GM12878 (cell line): ENCODE data around the gene PDE11A. TPM values are rescaled to one million over a fixed set of nuclear protein-coding genes. Genes with fewer than 3 reads are reported as not detected.

ENCODE experiments used
- ATAC-seq: fragments of 200-7000 bp; cut with Tn5 transposase; 3 replicates; pipeline ENCODE4 v1.9.1; 2020; ENCODE audit warnings: mild to moderate bottlenecking, moderate library complexity
- BruUV-seq: library from RNA; stranded (reverse); fragments of 400-500 nt; replicated peaks from 2 replicates; lab custom pipeline; 2021; lab: Mats Ljungman, UMichigan
- CTCF ChIA-PET: fragments of 300-600 bp; sonication (Branson Sonifier 250); formaldehyde crosslinking; extraction: SDS; loops from one replicate; lab custom pipeline; 2021; ENCODE audit warnings: inconsistent platforms; lab: Yijun Ruan, JAX
- POLR2A ChIA-PET: fragments of 350-600 bp; formaldehyde crosslinking; extraction: SDS; loops from one replicate; lab custom pipeline; 2021; ENCODE audit warnings: inconsistent platforms; lab: Charles Lee
- RAD21 ChIA-PET: fragments of 300-600 bp; sonication (Branson Sonifier 250); formaldehyde crosslinking; loops from one replicate; lab custom pipeline; 2023; ENCODE audit warnings: antibody characterized with exemption; ENCODE audit not compliant: unreplicated experiment; lab: Charles Lee
- SMC1A ChIA-PET: fragments of 300-600 bp; sonication (Branson Sonifier 250); formaldehyde crosslinking; loops from one replicate; lab custom pipeline; 2023; ENCODE audit not compliant: unreplicated experiment, uncharacterized antibody; lab: Charles Lee
- DNase-seq: peaks from one replicate; pipeline ENCODE4 v3.0.0-alpha.2; 2011; ENCODE audit warnings: low read depth, low spot score
- FAIRE-seq: peaks from 3 replicates; lab custom pipeline; 2011; peaks lifted over from hg19 to GRCh38; lab: Jason Lieb, UNC
- H2AFZ ChIP-seq: 2 replicates; pipeline ENCODE4 v1.6.0; 2011; ENCODE audit warnings: low read depth, low read length, control low read depth; ENCODE audit not compliant: control insufficient read depth
- H3K27ac ChIP-seq: 2 replicates; pipeline ENCODE4 v1.5.1; 2011; ENCODE audit warnings: control low read depth; ENCODE audit not compliant: control insufficient read depth, insufficient read depth
- H3K27me3 ChIP-seq, 2 experiments: replicated peaks in 1 of 2; 2 replicates each; pipeline versions ENCODE4 v1.6.0 to v1.6.1; 2011; ENCODE audit warnings: low read length in 1 of 2; ENCODE audit not compliant: control insufficient read depth in 2 of 2, insufficient read depth in 2 of 2
- H3K36me3 ChIP-seq, 2 experiments: 2 replicates each; pipeline ENCODE4 v1.5.1; 2011; ENCODE audit warnings: low read length in 1 of 2; ENCODE audit not compliant: control insufficient read depth in 2 of 2, insufficient read depth in 2 of 2
- H3K4me1 ChIP-seq: 2 replicates; pipeline ENCODE4 v1.6.1; 2011; ENCODE audit warnings: mild to moderate bottlenecking, low read length, moderate library complexity, mixed read lengths; ENCODE audit not compliant: control insufficient read depth, insufficient read depth
- H3K4me2 ChIP-seq: 2 replicates; pipeline ENCODE4 v1.6.0; 2011; ENCODE audit warnings: control low read depth; ENCODE audit not compliant: control insufficient read depth, insufficient read depth
- H3K4me3 ChIP-seq: fragments of 200-600 bp; sonication (generic); 2 replicates; pipeline ENCODE4 v1.5.1; 2016
- H3K79me2 ChIP-seq: 2 replicates; pipeline ENCODE4 v1.6.0; 2011; ENCODE audit warnings: low read length; ENCODE audit not compliant: control insufficient read depth, insufficient read depth
- H3K9ac ChIP-seq: 2 replicates; pipeline ENCODE4 v1.8.0; 2011; ENCODE audit warnings: low read length, control low read depth, mixed read lengths; ENCODE audit not compliant: control insufficient read depth, insufficient read depth
- H3K9me3 ChIP-seq: replicated peaks from 3 replicates; pipeline ENCODE4 v1.5.1; 2011; ENCODE audit warnings: mild to moderate bottlenecking, low read length; ENCODE audit not compliant: control insufficient read depth, insufficient read depth
- H4K20me1 ChIP-seq: 2 replicates; pipeline ENCODE4 v1.6.0; 2011; ENCODE audit not compliant: control insufficient read depth, insufficient read depth
- CEBPB ChIP-seq, 2 experiments: fragments of 150-350 bp in 1 of 2; IDR thresholded peaks; 2 replicates each; pipeline ENCODE4 v1.6.1; 2012 to 2014; ENCODE audit warnings: low read depth in 2 of 2, low read length in 2 of 2, borderline replicate concordance in 1 of 2, inconsistent platforms in 1 of 2
- E4F1 ChIP-seq: fragments of 450-650 bp; IDR thresholded peaks from 2 replicates; pipeline ENCODE4 v1.6.1; 2018; ENCODE audit warnings: borderline replicate concordance, mild to moderate bottlenecking; ENCODE audit not compliant: partially characterized antibody
- HDGF ChIP-seq: fragments of 450-650 bp; IDR thresholded peaks from 2 replicates; pipeline ENCODE4 v1.6.1; 2016; ENCODE audit warnings: antibody characterized with exemption
- HSF1 ChIP-seq: fragments of 150-350 bp; IDR thresholded peaks from 2 replicates; pipeline ENCODE4 v1.6.1; 2014; ENCODE audit warnings: mild to moderate bottlenecking, low read depth, low read length
- IRF4 ChIP-seq: IDR thresholded peaks from 2 replicates; pipeline ENCODE4 v1.6.1; 2011; ENCODE audit warnings: low read depth, low read length
- JUND ChIP-seq: IDR thresholded peaks from 2 replicates; pipeline ENCODE4 v1.6.1; 2012; ENCODE audit warnings: low read depth, mild to moderate bottlenecking, low read length, improper control_type of control experiment, moderate library complexity
- NR2C1 ChIP-seq: fragments of 450-650 bp; IDR thresholded peaks from 2 replicates; pipeline ENCODE4 v1.6.1; 2017; ENCODE audit warnings: antibody characterized with exemption, mild to moderate bottlenecking, moderate library complexity
- RB1 ChIP-seq: fragments of 450-650 bp; formaldehyde crosslinking; IDR thresholded peaks from 2 replicates; pipeline ENCODE4 v1.6.1; 2017; ENCODE audit warnings: mild to moderate bottlenecking, borderline replicate concordance
- SMAD1 ChIP-seq: fragments of 450-650 bp; IDR thresholded peaks from 2 replicates; pipeline ENCODE4 v1.6.1; 2018; ENCODE audit warnings: mild to moderate bottlenecking, low read depth; ENCODE audit not compliant: partially characterized antibody
- ZBED1 ChIP-seq: IDR thresholded peaks from 2 replicates; pipeline ENCODE4 v1.6.1; 2016; ENCODE audit warnings: borderline replicate concordance
- ZBTB33 ChIP-seq: fragments of 450-650 bp; IDR thresholded peaks from 2 replicates; pipeline ENCODE4 v1.6.1; 2017; ENCODE audit warnings: mild to moderate bottlenecking
- ZZZ3 ChIP-seq: IDR thresholded peaks from 2 replicates; pipeline ENCODE4 v1.6.1; 2011; ENCODE audit warnings: low read depth; ENCODE audit not compliant: control insufficient read depth, insufficient read length
- WGBS: methylation state at CpG from one replicate; pipeline ENCODE4 v1.1.6; 2016; ENCODE audit warnings: low lambda C conversion rate; ENCODE audit not compliant: insufficient replicate concordance, insufficient coverage; ENCODE audit errors: missing lambda C conversion rate; 5-methylcytosine and 5-hydroxymethylcytosine counted together
- in situ Hi-C: fragments of 300-500 bp; cut with MboI; formaldehyde crosslinking; loops from 9 replicates; pipeline ENCODE4 v1.14.3; 2018; ENCODE audit warnings: mixed read lengths
- intact Hi-C: fragments of 100-400 bp; cut with micrococcal nuclease; formaldehyde crosslinking; loops from one replicate; pipeline ENCODE4 v1.14.2; 2022; ENCODE audit not compliant: unreplicated experiment
- polyA plus RNA-seq, 11 experiments: library from polyadenylated mRNA; depleted of rRNA in 4 of 11; unstranded in 6 of 11; stranded (reverse) in 5 of 11; fragments of >200 nt; fragmentation: Nextera tagmentation in 4 of 11; fragmentation: Illumina TruSeq in 1 of 11; extraction: Ambion mirVana in 4 of 11; extraction: Trizol in 1 of 11; gene quantifications; 1 replicate in 1 of 11; 2 replicates in 10 of 11; pipeline versions ENCODE4 v1.2.1 to v1.2.3, GENCODE V29; 2011 to 2016; ENCODE audit warnings: inconsistent platforms in 2 of 11, missing spikeins in 2 of 11, low read depth in 1 of 11
- total RNA-seq, 4 experiments: library from RNA; depleted of rRNA in 3 of 4; stranded (reverse); fragments of >200 nt in 3 of 4; fragmentation: Illumina TruSeq in 1 of 4; extraction: Trizol in 1 of 4; gene quantifications; 2 replicates each; pipeline versions ENCODE4 v1.2.1 to v1.2.3, GENCODE V29; 2013 to 2021

Gene PDE11A
- total and polyA plus RNA-seq, 10 of the 15 experiments (the other 5 are each of a cell fraction or from before 2014, with no cell fraction given) = 0.01 to 0.17 (median 0.06) TPM; not detected in 5

GRCh38 chr2:177731384-177731783 lies 341.2 kb downstream of the PDE11A start:
- TF ChIP-seq JUND (no peak), HDGF (no peak), RB1 (no peak), E4F1 (no peak), HSF1 (no peak), IRF4 (no peak), CEBPB (IDR thresholded peaks at IDR 0.05; ENCODE audit: borderline replicate concordance in 1 of 2, low read depth in 2 of 2, low read length in 2 of 2) (no peak), ZBED1 (no peak), ZZZ3 (no peak), SMAD1 (no peak), ZBTB33 (no peak), NR2C1 (no peak)
- Histone ChIP-seq H3K9ac (no peak overlapping the region), H3K4me2 (no peak overlapping the region), H3K27me3 (no peaks in the 10 kb centered on the region), H2AFZ (no peak overlapping the region), H3K4me1 (no peaks in the 10 kb centered on the region), H3K4me3 (no peak overlapping the region), H4K20me1 (no peaks in the 10 kb centered on the region; the same call in 1 of the 2 replicates), H3K9me3 (no peaks in the 10 kb centered on the region), H3K79me2 (no peaks in the 10 kb centered on the region), H3K27ac (no peak overlapping the region), H3K36me3 (no peaks in the 10 kb centered on the region)
- intact Hi-C loops = no loop called here
- ChIA-PET RAD21 (no interaction called here), CTCF (interaction anchor here (1.2 to 2.0 kb wide), 2 partner anchors 62 to 398 kb away, joined by 3 to 7 read pairs; no protein-coding TSS in a partner anchor), POLR2A (no interaction called here), SMC1A (interaction anchor here (1.3 kb wide), 1 partner anchor 11 kb away, joined by 4 read pairs; no protein-coding TSS in a partner anchor)
- FAIRE-seq = no peak
- ATAC-seq = no peak; the same call in 2 of the 3 replicates
- BruUV-seq = no TSS peak
- in situ Hi-C loops = no loop called here
- WGBS = 0% methylated on average over 3 of the region's 3 CpGs
- no peak for DNase-seq
